ENCODE results near the gene THSD4. TPM values are rescaled to one million over a fixed set of nuclear protein-coding genes. Genes with fewer than 3 reads are reported as not detected.

Gene THSD4
- total RNA-seq, 1 donor from 2014 or later: 151 TPM

DNA sequence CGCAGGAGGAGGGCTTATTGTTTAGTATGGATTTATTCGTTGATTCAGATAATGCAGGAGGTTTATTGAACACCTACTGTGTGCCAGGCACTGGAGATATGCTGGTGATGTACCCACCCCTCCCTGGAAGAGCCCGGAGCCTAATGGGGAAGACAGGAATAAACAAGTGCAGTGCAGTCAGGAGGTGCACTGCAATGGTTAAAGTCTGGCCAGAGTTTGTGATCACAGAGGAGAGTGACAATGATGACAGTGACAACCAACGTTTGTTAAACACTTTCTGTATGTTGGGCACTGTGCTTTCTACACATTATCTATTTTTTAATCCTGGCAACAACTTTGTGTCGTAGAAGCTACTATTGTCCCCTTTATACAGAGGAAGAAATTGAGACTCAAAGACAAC is 70.4 kb downstream of the THSD4 start:
- TF ChIP-seq, protein P1, sequence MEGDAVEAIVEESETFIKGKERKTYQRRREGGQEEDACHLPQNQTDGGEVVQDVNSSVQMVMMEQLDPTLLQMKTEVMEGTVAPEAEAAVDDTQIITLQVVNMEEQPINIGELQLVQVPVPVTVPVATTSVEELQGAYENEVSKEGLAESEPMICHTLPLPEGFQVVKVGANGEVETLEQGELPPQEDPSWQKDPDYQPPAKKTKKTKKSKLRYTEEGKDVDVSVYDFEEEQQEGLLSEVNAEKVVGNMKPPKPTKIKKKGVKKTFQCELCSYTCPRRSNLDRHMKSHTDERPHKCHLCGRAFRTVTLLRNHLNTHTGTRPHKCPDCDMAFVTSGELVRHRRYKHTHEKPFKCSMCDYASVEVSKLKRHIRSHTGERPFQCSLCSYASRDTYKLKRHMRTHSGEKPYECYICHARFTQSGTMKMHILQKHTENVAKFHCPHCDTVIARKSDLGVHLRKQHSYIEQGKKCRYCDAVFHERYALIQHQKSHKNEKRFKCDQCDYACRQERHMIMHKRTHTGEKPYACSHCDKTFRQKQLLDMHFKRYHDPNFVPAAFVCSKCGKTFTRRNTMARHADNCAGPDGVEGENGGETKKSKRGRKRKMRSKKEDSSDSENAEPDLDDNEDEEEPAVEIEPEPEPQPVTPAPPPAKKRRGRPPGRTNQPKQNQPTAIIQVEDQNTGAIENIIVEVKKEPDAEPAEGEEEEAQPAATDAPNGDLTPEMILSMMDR (IDR thresholded peaks at IDR 0.05): no peak
- no peaks in the 10 kb centered on the region for H3K27me3 ChIP-seq
- H3K36me3 ChIP-seq: no peaks in the 10 kb centered on the region
- no peak overlapping the region for H3K4me3 ChIP-seq
- intact Hi-C loops (cut with DNase I): no loop called here
- DNase-seq (ENCODE audit: low spot score in 2 of 2): no peak
- H3K9me3 ChIP-seq: no peaks in the 10 kb centered on the region
- H3K27ac ChIP-seq: no peak overlapping the region
- H3K4me1 ChIP-seq: no peaks in the 10 kb centered on the region

DNA sequence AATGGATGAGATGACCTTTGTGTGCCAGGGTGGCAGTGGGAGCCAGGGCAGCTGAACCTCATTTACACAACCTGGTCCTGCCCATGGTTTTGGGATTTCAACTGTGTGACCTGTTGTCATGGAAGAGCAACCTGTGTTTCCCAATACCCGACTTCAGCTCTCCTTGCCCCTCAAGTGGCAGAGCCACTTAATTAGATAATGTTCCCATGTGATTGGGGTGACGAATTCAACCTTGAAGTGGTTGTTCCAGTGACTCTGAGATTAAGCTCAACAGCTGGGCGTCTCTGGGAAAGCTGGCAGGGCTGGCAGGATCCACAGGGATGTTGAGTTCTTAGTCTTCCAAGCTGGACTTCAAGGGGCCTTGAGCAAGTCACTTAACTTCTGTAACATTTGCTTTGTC is 71.0 kb downstream of the THSD4 start:
- no peaks in the 10 kb centered on the region for H3K9me3 ChIP-seq
- intact Hi-C loops (cut with DNase I): no loop called here
- no peak for DNase-seq (ENCODE audit: low spot score in 2 of 2)
- H3K27me3 ChIP-seq: no peaks in the 10 kb centered on the region
- H3K36me3 ChIP-seq: no peaks in the 10 kb centered on the region
- no peak overlapping the region for H3K4me3 ChIP-seq
- no peaks in the 10 kb centered on the region for H3K4me1 ChIP-seq
- no peak overlapping the region for H3K27ac ChIP-seq
- TF ChIP-seq, protein P1 (IDR thresholded peaks at IDR 0.05): no peak

DNA sequence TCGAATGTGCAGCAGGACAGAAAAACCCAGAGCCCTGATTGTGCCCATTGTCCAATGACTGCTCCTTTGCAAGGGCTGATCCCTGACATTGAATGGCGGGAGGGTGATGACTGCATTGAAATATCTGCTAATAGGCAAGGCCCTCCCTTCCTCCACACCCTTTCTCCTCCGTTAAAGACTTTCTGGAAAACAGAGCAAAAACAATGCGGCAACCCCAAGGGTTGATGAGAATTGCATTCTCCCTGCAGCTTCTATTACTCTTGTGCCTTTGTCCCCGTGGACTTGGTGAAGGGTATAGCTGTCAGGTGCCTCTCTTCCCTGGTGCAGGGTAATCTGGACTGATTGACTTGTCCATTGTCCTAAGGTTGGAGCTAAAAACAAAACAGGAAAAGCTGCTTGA is 71.8 kb downstream of the THSD4 start:
- H3K9me3 ChIP-seq: no peaks in the 10 kb centered on the region
- H3K27ac ChIP-seq: no peak overlapping the region
- intact Hi-C loops (cut with DNase I): no loop called here
- no peaks in the 10 kb centered on the region for H3K36me3 ChIP-seq
- TF ChIP-seq, protein P1 (IDR thresholded peaks at IDR 0.05): no peak
- H3K4me1 ChIP-seq: no peaks in the 10 kb centered on the region
- H3K4me3 ChIP-seq: no peak overlapping the region
- H3K27me3 ChIP-seq: no peaks in the 10 kb centered on the region
- no peak for DNase-seq (ENCODE audit: low spot score in 2 of 2)

DNA sequence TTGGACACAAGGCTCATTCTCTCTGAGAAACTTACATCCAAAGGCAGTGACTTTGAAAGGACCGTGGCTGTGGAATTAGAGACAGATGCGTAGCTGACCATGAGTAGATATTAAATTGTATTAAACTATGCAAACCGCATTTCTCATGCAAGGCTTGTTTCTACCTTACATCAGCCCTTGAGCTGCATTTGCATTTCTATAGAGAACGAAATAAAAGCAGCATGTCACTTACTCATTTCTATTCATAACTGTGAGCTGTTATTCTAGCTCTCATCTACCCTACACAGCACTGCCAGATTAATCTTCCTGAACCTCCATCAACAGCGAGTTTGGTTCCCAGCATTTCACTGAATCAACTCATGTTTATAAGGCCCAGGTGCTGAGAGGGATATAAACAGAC is 72.3 kb downstream of the THSD4 start:
- TF ChIP-seq, protein P1 (IDR thresholded peaks at IDR 0.05): no peak
- intact Hi-C loops (cut with DNase I): no loop called here
- H3K36me3 ChIP-seq: no peaks in the 10 kb centered on the region
- no peak overlapping the region for H3K4me3 ChIP-seq
- no peak overlapping the region for H3K27ac ChIP-seq
- no peaks in the 10 kb centered on the region for H3K4me1 ChIP-seq
- H3K9me3 ChIP-seq: no peaks in the 10 kb centered on the region
- no peak for DNase-seq (ENCODE audit: low spot score in 2 of 2)
- no peaks in the 10 kb centered on the region for H3K27me3 ChIP-seq

DNA sequence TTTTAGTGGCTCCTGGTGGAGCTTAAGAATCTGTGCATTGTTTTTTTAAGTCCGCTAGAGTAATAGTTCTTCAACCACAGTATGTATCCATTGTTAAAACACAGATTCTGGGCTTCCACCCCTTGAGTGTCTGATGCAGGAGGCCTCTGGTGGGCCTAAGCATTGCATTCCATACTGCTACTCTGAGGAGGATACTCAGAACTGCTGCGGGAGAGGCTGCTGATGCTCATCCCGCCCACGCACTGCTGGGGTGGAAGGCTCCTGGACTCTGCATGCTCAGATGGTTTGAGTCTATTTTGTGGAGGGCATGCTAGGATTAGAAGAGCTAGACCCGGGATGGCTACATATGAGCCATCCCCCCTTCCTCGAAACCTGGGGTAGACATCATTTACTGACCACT is 74.4 kb downstream of the THSD4 start:
- no peaks in the 10 kb centered on the region for H3K27me3 ChIP-seq
- H3K27ac ChIP-seq: no peak overlapping the region
- no peaks in the 10 kb centered on the region for H3K4me1 ChIP-seq
- H3K9me3 ChIP-seq: no peaks in the 10 kb centered on the region
- DNase-seq (ENCODE audit: low spot score in 2 of 2): no peak
- no peaks in the 10 kb centered on the region for H3K36me3 ChIP-seq
- intact Hi-C loops (cut with DNase I): no loop called here
- H3K4me3 ChIP-seq: no peak overlapping the region
- TF ChIP-seq, protein P1 (IDR thresholded peaks at IDR 0.05): no peak

DNA sequence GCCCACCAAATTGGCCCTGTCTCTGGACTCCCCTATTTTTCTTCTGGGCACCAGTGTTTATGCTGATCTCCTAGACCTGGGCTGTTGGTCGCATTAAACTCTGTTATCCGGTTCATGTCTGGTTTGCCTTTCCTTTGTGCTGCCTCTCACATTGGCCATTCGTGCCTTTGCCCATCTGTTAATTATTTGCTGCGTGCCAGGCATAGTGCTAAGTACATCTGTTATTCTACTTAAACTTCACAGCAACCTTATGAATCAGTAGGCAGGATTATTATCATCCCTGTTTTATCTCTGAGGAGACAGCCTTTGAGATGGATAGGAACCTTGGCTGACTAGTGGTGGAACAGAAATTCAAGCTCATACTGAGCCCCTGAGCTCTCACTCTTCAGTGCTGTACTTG is 76.0 kb downstream of the THSD4 start:
- Histone ChIP-seq H3K36me3 (no peaks in the 10 kb centered on the region), H3K9me3 (no peaks in the 10 kb centered on the region), H3K4me3 (no peak overlapping the region), H3K27me3 (no peaks in the 10 kb centered on the region), H3K4me1 (no peaks in the 10 kb centered on the region), H3K27ac (no peak overlapping the region)
- TF ChIP-seq, protein P1 (IDR thresholded peaks at IDR 0.05): no peak
- DNase-seq (ENCODE audit: low spot score in 2 of 2): no peak
- intact Hi-C loops (cut with DNase I): no loop called here

Data from ascending aorta (tissue), 2 donors.